Left hindlimb (tissue), 1 donor: ENCODE results near the gene CKAP5.
"Not testable (repeated sequence)": the region's sequence is repeated elsewhere in the genome, so short reads cannot be mapped to it uniquely, and the experiment has no call there.

Experiments
- DNase-seq: peaks from one replicate; pipeline ENCODE4 v3.0.0-alpha.2; 2018

The CKAP5 gene

GRCh38 chr11:46724088-46724487 is 122.0 kb downstream of the CKAP5 start:
- DNase-seq = no peak

DNA sequence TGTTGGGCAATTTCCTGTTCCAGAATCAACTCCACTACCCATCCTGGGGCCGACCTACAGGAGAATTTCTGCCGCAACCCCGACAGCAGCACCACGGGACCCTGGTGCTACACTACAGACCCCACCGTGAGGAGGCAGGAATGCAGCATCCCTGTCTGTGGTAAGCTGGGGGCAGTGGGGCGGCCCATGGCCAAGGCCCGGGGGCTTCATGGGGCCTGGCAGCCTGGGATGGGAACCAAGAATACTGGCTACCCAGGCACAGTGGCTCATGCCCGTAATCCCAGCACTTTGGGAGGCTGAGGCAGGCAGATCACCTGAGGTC is 122.8 kb downstream of the CKAP5 start:
- no peak for DNase-seq

- no peak for DNase-seq
These were observed 123.3 kb downstream of the CKAP5 start for GRCh38 chr11:46722566-46723358.

GRCh38 chr11:46721286-46721685 is 124.8 kb downstream of the CKAP5 start:
- no peak for DNase-seq

- DNase-seq = no peak
These were observed 126.4 kb downstream of the CKAP5 start for GRCh38 chr11:46719543-46720218.

DNA sequence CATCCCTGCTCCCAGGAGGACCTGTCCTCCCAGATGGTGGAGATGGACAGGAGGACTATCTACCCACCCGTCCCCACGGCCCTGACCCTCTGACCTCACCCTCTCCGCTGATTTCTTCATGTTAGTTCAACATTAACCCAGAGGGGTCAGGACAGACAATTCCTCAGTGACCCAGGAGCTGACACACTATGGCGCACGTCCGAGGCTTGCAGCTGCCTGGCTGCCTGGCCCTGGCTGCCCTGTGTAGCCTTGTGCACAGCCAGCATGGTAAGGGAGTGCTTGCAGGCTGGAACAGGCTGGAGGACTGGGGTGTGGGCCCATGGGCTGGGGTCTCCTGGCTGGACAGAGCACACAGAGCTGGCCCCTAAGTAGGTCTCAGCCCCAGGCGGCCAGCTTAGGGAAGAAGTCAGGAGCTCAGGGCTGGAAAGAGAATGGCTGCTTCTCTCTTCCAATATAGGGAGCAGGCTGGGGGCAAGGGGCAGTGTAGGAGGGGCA is 127.0 kb downstream of the CKAP5 start, which contains the start of gene F2:
Gene F2 (plus strand): TSS at position 166 of the 495 bp plus-strand sequence. CDS start 23 bp downstream, at position 189.
- DNase-seq = no peak

- DNase-seq = no peak
These were observed 127.7 kb downstream of the CKAP5 start for GRCh38 chr11:46718155-46719019.

DNA sequence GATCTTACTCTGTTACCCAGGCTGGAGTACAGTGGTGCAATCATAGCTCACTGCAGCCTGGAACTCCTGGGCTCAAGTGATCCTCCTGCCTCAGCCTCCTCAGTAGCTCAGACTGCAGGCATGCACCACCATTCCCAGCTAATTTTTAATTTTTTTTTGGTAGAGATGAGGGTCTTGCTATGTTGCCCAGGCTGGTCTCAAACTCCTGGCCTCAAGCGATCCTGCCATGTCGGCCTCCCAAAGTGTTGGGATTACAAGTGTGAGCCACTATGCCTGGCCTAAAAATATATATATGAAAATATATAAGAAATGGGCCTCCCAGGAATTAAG is 128.3 kb downstream of the CKAP5 start:
- DNase-seq = not testable (repeated sequence)

- DNase-seq = no peak
These were observed 133.1 kb downstream of the CKAP5 start for GRCh38 chr11:46712874-46713576.

- no peak for DNase-seq
These were observed 134.8 kb downstream of the CKAP5 start for GRCh38 chr11:46711303-46711702.

GRCh38 chr11:46710821-46711269 is 135.2 kb downstream of the CKAP5 start:
- peak; percentile 52 for DNase-seq

GRCh38 chr11:46709351-46709750 is 136.7 kb downstream of the CKAP5 start:
- DNase-seq = not testable (repeated sequence)

GRCh38 chr11:46706886-46707285 is 139.2 kb downstream of the CKAP5 start:
- no peak for DNase-seq

GRCh38 chr11:46705070-46705688 is 140.9 kb downstream of the CKAP5 start:
- no peak for DNase-seq

DNA sequence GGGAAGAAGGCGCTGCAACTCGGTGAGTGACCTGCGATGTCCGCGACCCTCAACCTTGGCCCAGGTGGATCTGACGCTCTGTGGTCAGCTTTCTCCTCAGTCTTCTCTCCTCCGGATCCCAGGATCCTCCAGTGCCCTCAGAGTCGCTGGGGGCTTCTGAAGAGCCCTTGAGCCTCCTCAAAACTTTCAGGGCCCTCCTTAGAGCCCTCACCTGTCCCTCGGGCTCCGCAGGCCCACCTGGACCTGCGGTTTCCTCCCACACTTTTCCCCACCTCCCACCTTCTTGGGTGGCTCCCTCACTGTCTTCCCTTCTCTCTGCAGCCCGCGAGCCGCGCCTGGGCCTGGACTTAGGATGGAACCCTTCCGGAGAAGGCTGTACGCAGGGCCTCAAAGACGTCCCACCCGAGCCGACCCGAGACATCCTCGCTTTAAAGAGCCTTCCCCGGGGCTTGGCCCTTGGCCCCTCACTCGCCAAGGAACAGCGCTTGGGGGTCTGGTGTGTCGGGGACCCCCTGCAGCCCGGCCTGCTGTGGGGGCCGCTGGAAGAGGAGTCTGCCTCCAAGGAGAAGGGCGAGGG is 144.9 kb downstream of the CKAP5 start:
- no peak for DNase-seq

GRCh38 chr11:46700241-46701077 is 145.6 kb downstream of the CKAP5 start, which contains the start of the genes ARHGAP1 and ZNF408:
Gene ARHGAP1, minus strand, starts transcription at chr11:46700619. Its CDS starts 4,512 bp downstream, at chr11:46696107.
Gene ZNF408, plus strand, starts transcription at chr11:46701031. Its CDS starts 17 bp downstream, at chr11:46701048.
- DNase-seq = peak; percentile 99

- no peak for DNase-seq
These were observed 147.5 kb downstream of the CKAP5 start for GRCh38 chr11:46698597-46698996.

DNA sequence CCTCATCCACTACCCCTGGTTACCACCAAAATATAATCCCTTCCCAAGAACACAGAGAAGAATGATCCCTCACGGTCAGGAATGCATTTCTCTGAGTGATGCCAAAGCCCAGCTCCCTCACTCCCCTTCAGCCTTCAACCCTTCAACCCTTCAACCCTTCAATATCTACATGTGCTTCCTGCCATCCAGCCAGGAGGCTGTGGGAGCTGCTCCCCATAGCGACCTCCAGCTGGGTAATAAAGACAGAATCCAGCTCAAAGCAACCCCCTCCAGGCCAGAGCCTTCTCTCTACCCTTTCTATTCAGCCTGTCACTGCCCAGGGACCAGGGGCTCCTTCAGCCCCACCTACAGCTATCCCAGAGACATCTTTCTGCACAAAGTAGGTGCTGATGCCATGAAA is 148.4 kb downstream of the CKAP5 start:
- no peak for DNase-seq

DNA sequence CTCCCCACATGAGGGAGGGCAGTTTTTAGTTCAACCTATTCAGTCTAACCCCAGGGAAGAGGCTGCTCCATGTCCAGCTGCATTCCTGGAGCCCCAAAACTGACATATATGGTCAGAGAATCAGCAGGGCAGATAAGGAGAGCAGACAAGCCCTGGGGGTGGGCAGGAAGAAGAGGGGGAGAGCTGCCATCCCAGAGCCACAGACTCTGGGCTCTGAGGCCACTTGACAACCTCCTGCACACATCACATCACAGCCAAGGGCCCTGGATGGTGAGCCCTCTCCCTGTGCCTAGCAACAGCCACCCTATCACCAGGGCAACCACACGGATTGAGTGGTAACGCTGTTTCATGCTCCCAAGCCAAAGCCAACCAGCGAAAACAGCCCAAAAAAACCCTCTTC is 148.8 kb downstream of the CKAP5 start:
- DNase-seq = no peak

DNA sequence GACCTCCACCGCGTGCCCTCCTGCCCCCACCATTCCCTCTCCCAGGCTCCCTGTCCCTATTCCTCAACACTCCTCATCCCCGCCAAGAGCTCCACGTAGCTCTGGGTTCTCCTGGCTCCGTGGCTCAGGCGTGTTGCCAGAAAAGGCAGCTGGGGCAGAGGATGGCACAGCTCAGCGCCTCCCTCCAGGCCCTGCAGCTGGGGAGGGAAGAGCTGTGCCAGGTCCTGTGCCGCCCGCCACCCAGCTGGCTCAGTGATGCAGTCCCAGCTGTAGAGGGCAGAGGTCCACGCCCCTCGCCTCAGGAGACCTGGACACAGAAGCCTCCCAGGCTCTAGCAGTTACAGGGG is 149.9 kb downstream of the CKAP5 start:
- peak; percentile 61 for DNase-seq
